ENCODE data around the gene DDI2. TPM values are rescaled to one million over a fixed set of nuclear protein-coding genes. Genes with fewer than 3 reads are reported as not detected.
A peak's percentile ranks its signal among the peaks of the same experiment; 100 is the strongest.

DDI2 gene
- polyA plus RNA-seq, 1 experiment, result 6.4 TPM

GRCh38 chr1:15714406-15715136 lies 97.3 kb downstream of the DDI2 start:
- no peak for TF ChIP-seq CTCF (IDR thresholded peaks at IDR 0.05; ENCODE audit: insufficient read depth, low read depth, low read length)
- ChIA-PET CTCF (interaction anchor here (1.2 to 2.8 kb wide), 3 partner anchors 9 to 94 kb away, joined by 3 to 10 read pairs (median 3); no protein-coding TSS in a partner anchor), POLR2A (interaction anchor here (0.6 kb wide), 1 partner anchor 280 kb away, joined by 4 read pairs; no protein-coding TSS in a partner anchor)
- DNase-seq (ENCODE audit: low read depth), result peak; percentile 15
- no peak overlapping the region for H3K4me3 ChIP-seq (ENCODE audit: low read depth, low read length)
- H3K36me3 ChIP-seq (ENCODE audit: control insufficient read depth, insufficient read depth, low read length), result peaks cover 22% of the 10 kb centered on the region
- H3K27me3 ChIP-seq (ENCODE audit: control insufficient read depth, insufficient read depth, low read length), result no peaks in the 10 kb centered on the region

- CTCF ChIA-PET, result interaction anchor here (0.5 kb wide), 1 partner anchor 68 kb away, joined by 3 read pairs; no protein-coding TSS in a partner anchor
- Histone ChIP-seq H3K36me3 (ENCODE audit: control insufficient read depth, insufficient read depth, low read length) (peaks cover 33% of the 10 kb centered on the region), H3K27me3 (ENCODE audit: control insufficient read depth, insufficient read depth, low read length) (no peaks in the 10 kb centered on the region), H3K4me3 (ENCODE audit: low read depth, low read length) (no peak overlapping the region)
- POLR2A ChIA-PET, result no interaction called here
- no peak for TF ChIP-seq CTCF (IDR thresholded peaks at IDR 0.05; ENCODE audit: insufficient read depth, low read depth, low read length)
- DNase-seq (ENCODE audit: low read depth), result no peak
These were observed 100.3 kb downstream of the DDI2 start for GRCh38 chr1:15717418-15718125.

GRCh38 chr1:15718199-15718601 lies 100.9 kb downstream of the DDI2 start:
- ChIA-PET POLR2A (no interaction called here), CTCF (interaction anchor here (0.9 kb wide), 1 partner anchor 38 kb away, joined by 3 read pairs; no protein-coding TSS in a partner anchor)
- Histone ChIP-seq H3K27me3 (ENCODE audit: control insufficient read depth, insufficient read depth, low read length) (no peaks in the 10 kb centered on the region), H3K36me3 (ENCODE audit: control insufficient read depth, insufficient read depth, low read length) (peaks cover 36% of the 10 kb centered on the region), H3K4me3 (ENCODE audit: low read depth, low read length) (no peak overlapping the region)
- TF ChIP-seq CTCF (IDR thresholded peaks at IDR 0.05; ENCODE audit: insufficient read depth, low read depth, low read length), result no peak
- DNase-seq (ENCODE audit: low read depth), result no peak

Small RNA genes within 50 kb of the gene (small RNA-seq; reads per million reads assigned to genes)
- gene AL121992.2 (ENCODE audit: insufficient read length, low read depth, low replicate concordance) (not detected), gene CD24P1 (ENCODE audit: insufficient read length, low read depth, low replicate concordance) (not detected), gene RNU7-179P (ENCODE audit: insufficient read length, low read depth, low replicate concordance) (not detected)

Other genes starting within 250 kb of the DDI2 start
- gene EFHD2, start 207.6 kb upstream of the DDI2 start, polyA plus RNA-seq (2011; rRNA removed), result 18.9 and 24.0 TPM in 2 replicates
- gene CTRC, start 179.0 kb upstream of the DDI2 start, polyA plus RNA-seq (2011; rRNA removed), result not detected in 2 replicates
- not detected in 2 replicates for gene CELA2A, start 160.7 kb upstream of the DDI2 start, polyA plus RNA-seq (2011; rRNA removed)
- gene CELA2B, start 141.4 kb upstream of the DDI2 start, polyA plus RNA-seq (2011; rRNA removed), result not detected in 2 replicates
- gene CASP9, start 93.2 kb upstream of the DDI2 start, polyA plus RNA-seq (2011; rRNA removed), result 14.0 and 20.8 TPM in 2 replicates
- 12.3 and 20.2 TPM in 2 replicates for gene DNAJC16, start 90.6 kb upstream of the DDI2 start, polyA plus RNA-seq (2011; rRNA removed)
- gene AGMAT, start 32.4 kb upstream of the DDI2 start, polyA plus RNA-seq (2011; rRNA removed), result 1.1 and 1.2 TPM in 2 replicates
- 37.2 and 58.3 TPM in 2 replicates for gene PLEKHM2, start 66.9 kb downstream of the DDI2 start, polyA plus RNA-seq (2011; rRNA removed)
- gene SLC25A34, start 118.8 kb downstream of the DDI2 start, polyA plus RNA-seq (2011; rRNA removed), result 0.54 and 0.70 TPM in 2 replicates
- not detected in 2 replicates for gene TMEM82, start 125.0 kb downstream of the DDI2 start, polyA plus RNA-seq (2011; rRNA removed)
- 147 and 254 TPM in 2 replicates for gene FBLIM1, start 141.3 kb downstream of the DDI2 start, polyA plus RNA-seq (2011; rRNA removed)
- gene UQCRHL, start 190.2 kb downstream of the DDI2 start, polyA plus RNA-seq (2011; rRNA removed), result 0.56 and 1.3 TPM in 2 replicates
- gene SPEN, start 230.2 kb downstream of the DDI2 start, polyA plus RNA-seq (2011; rRNA removed), result 3.1 and 4.6 TPM in 2 replicates

Data from BJ (cell line).